BE2C (cell line): ENCODE results near the gene AKAP9.
"Not testable (repeated sequence)": the region's sequence is repeated elsewhere in the genome, so short reads cannot be mapped to it uniquely, and the experiment has no call there.

Source experiments
- DNase-seq: peaks from one replicate; pipeline ENCODE4 v3.0.0-alpha.2; 2020
- H3K27me3 ChIP-seq: fragments of 250-450 bp; sonication (Bioruptor Pico); 2 replicates; pipeline ENCODE4 v1.5.1; 2020; ENCODE audit warnings: mild to moderate bottlenecking
- H3K36me3 ChIP-seq: fragments of 250-450 bp; sonication (Bioruptor Pico); 2 replicates; pipeline ENCODE4 v1.5.1; 2020; ENCODE audit warnings: mild to moderate bottlenecking
- H3K4me1 ChIP-seq: fragments of 250-450 bp; sonication (Bioruptor Pico); 2 replicates; pipeline ENCODE4 v1.5.1; 2020
- H3K4me3 ChIP-seq: 2 replicates; pipeline ENCODE4 v1.5.1; 2011; ENCODE audit warnings: low read depth, low read length
- H3K9me3 ChIP-seq: fragments of 250-450 bp; sonication (Bioruptor Pico); 2 replicates; pipeline ENCODE4 v1.5.1; 2020
- TF ChIP-seq, protein P1 (sequence below): IDR thresholded peaks from 2 replicates; pipeline ENCODE4 v1.5.1; 2012; ENCODE audit warnings: mild to moderate bottlenecking, low read depth, low read length

AKAP9 gene

DNA sequence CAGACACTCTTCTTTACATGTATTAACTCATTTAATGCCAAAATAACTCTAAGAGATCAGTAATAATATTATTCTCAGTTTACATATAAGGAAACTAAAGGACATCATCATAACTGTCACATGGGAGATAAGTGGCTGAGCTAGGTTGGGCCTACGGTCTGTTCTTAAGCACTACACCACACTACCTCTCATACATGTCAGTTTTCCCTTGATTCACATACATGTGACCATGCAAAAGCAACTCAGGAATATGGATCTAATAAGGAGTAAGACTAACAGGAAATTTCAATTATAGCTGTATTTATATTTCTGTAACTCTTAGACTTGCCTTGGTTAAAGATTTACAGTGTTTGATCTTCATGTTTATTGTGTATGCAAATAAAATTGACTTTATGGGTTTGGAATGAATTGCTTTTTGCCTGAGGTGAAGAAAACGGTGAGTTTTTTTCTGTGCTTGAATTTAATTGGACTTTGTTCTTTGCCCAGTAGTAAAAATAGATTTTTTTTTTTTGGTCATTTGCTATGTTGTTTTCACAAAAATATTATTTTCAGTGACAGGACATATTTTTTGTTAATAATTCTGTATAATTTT, 123.9 kb downstream of the AKAP9 start:
- Histone ChIP-seq H3K9me3 (no peaks in the 10 kb centered on the region), H3K36me3 (peaks cover 5% of the 10 kb centered on the region; the same call in 1 of the 2 replicates), H3K27me3 (no peaks in the 10 kb centered on the region), H3K4me1 (no peaks in the 10 kb centered on the region), H3K4me3 (no peak overlapping the region)
- DNase-seq: no peak
- TF ChIP-seq, protein P1, sequence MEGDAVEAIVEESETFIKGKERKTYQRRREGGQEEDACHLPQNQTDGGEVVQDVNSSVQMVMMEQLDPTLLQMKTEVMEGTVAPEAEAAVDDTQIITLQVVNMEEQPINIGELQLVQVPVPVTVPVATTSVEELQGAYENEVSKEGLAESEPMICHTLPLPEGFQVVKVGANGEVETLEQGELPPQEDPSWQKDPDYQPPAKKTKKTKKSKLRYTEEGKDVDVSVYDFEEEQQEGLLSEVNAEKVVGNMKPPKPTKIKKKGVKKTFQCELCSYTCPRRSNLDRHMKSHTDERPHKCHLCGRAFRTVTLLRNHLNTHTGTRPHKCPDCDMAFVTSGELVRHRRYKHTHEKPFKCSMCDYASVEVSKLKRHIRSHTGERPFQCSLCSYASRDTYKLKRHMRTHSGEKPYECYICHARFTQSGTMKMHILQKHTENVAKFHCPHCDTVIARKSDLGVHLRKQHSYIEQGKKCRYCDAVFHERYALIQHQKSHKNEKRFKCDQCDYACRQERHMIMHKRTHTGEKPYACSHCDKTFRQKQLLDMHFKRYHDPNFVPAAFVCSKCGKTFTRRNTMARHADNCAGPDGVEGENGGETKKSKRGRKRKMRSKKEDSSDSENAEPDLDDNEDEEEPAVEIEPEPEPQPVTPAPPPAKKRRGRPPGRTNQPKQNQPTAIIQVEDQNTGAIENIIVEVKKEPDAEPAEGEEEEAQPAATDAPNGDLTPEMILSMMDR: no peak

DNA sequence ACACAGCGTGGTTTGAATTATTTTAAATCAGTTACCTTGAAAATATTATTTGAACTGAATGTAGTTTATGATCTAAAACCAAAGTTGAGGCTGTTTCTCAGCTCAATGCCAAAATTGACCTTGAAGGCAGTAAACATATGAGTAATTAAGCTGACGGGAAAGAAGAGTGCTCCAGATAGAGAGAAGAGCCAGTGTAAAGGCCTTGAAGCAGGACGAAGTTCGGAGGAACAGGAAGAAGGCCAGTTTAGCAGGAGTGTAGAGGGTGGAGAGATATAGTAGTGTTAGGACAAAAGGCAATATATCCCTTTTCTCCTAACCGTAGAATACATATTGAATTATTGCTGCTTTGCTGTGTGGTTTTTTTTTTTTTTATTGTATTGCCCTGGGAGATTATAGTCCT, 130.4 kb downstream of the AKAP9 start:
- DNase-seq: no peak
- H3K36me3 ChIP-seq: peaks cover 6% of the 10 kb centered on the region; the same call in 1 of the 2 replicates
- H3K4me3 ChIP-seq: no peak overlapping the region
- no peaks in the 10 kb centered on the region for H3K9me3 ChIP-seq
- H3K27me3 ChIP-seq: no peaks in the 10 kb centered on the region
- peaks cover 6% of the 10 kb centered on the region; the same call in 1 of the 2 replicates for H3K4me1 ChIP-seq
- TF ChIP-seq, protein P1: no peak

DNA sequence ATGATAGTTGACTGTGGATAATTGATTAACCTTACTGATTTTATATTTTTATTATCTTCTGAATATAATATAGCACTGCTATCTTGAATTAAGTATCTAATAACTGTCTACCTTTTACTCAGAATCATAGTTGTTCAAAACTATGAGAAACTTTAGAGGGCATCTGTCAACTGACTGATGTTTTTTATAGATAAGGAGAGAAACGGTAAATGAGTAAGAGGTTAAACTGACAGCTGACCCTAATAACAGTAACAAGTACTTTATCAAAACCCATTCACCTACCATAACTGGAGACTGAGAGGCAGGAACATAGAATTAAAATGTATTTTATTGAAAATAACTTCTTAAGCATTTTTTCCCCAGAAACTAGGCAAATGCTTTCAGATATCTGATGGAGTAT, 131.5 kb downstream of the AKAP9 start:
- Histone ChIP-seq H3K9me3 (no peaks in the 10 kb centered on the region), H3K4me3 (no peak overlapping the region), H3K36me3 (peaks cover 6% of the 10 kb centered on the region), H3K27me3 (no peaks in the 10 kb centered on the region), H3K4me1 (peaks cover 11% of the 10 kb centered on the region)
- TF ChIP-seq, protein P1: no peak
- no peak for DNase-seq

DNA sequence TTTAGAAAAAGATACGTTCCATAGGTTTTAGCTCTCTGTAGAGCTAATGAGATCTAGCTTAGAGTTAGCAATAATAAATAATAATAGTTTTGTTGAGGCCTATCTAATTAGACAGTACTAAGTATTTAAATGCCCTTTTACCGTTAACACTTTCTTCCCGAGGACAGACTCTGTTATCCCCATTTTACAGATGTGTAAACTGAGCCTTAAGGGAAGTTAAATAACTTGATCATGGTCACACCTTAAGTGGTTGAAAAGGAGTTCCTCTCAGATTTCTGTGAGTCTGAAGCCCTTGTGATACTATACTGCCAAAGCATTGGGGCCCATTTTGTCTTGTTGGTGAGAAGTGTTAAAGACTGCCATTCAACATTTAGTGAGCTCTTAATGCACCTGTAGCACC, 132.0 kb downstream of the AKAP9 start:
- TF ChIP-seq, protein P1: no peak
- no peaks in the 10 kb centered on the region for H3K9me3 ChIP-seq
- H3K27me3 ChIP-seq: no peaks in the 10 kb centered on the region
- no peak for DNase-seq
- H3K36me3 ChIP-seq: peaks cover 10% of the 10 kb centered on the region
- peaks cover 11% of the 10 kb centered on the region for H3K4me1 ChIP-seq
- no peak overlapping the region for H3K4me3 ChIP-seq

DNA sequence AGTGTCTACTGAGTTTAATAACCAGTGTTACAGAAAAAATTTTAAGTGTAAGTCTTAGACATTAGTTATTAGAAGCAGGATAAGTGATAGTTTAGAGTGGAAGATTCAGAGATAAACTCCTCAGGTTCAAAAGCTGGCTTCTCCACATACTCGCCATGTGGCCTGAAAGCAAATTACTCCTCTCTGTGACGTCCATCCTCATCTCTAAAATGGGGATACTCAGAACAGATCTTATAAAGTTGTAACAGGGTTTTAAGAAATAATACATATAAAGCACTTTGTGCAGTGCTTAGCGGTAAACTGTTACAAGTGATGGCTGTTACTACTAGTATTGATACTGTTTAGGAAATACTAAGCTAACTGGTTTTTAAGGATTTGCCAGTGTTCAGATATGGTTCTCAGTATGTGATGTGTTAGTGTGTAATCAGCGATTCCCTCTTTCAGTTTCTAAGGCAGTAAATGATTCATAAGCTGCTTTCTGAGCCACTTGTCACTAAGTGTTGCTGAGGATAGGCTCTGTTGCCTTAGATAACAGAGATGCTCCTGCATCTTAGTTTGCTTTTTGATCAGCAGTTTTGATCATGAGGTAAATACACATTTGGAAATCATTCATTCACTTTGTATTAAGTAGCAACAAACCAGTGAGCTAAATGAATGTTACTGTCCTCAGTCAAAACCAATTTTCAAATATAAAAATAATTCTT, 134.9 kb downstream of the AKAP9 start:
- DNase-seq: no peak
- Histone ChIP-seq H3K4me3 (no peak overlapping the region), H3K36me3 (peaks cover 21% of the 10 kb centered on the region), H3K4me1 (peaks cover 11% of the 10 kb centered on the region), H3K27me3 (no peaks in the 10 kb centered on the region), H3K9me3 (no peaks in the 10 kb centered on the region)
- TF ChIP-seq, protein P1: no peak

DNA sequence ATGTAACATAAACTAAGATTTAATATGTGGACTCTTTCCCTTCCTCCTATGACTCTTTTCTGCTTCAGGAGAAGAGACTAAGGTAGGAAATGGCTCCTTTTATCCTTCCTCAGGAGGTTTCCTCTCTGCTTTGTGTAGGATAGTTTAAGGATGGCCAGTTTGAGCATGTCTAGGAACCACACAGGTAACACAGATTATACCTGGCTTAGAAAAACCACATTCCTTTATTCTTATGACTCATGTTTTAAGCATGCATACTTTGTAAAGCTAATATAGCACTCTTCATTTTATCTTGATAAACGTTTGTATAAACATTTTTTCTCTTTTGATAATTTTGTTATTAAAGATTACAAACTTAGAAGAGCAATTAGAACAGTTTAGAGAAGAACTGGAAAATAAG, 135.8 kb downstream of the AKAP9 start:
- no peak for DNase-seq
- TF ChIP-seq, protein P1: no peak

DNA sequence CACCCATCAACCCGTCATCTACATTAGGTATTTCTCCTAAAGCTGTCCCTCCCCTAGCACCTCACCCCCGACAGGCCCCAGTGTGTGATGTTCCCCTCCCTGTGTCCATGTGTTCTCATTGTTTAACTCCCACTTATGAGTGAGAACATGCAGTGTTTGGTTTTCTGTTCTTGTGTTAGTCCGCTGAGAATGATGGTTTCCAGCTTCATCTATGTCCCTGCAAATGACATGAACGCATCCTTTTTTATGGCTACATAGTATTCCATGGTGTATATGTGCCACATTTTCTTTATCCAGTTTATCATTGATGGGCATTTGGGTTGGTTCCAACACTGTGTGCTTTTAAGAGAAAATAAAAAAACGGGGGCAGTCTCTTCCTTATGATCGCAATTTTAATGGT, 143.3 kb downstream of the AKAP9 start:
- H3K4me1 ChIP-seq, H3K27me3 ChIP-seq, DNase-seq, H3K4me3 ChIP-seq, H3K9me3 ChIP-seq: not testable (repeated sequence)
- peaks cover 48% of the 10 kb centered on the region for H3K36me3 ChIP-seq

More for the DNA sequence above, 135.8 kb downstream of the AKAP9 start:
- H3K9me3 ChIP-seq: no peaks in the 10 kb centered on the region
- H3K36me3 ChIP-seq: peaks cover 23% of the 10 kb centered on the region
- no peaks in the 10 kb centered on the region for H3K27me3 ChIP-seq
- H3K4me1 ChIP-seq: peaks cover 11% of the 10 kb centered on the region
- no peak overlapping the region for H3K4me3 ChIP-seq
